Prostate gland (tissue), 2 donors: ENCODE data around the gene PITPNB. TPM values are rescaled to one million over a fixed set of nuclear protein-coding genes. Genes with fewer than 3 reads are reported as not detected.

Experiments used
- DNase-seq: peaks from one replicate; pipeline ENCODE4 v3.0.0-alpha.2; 2019; ENCODE audit warnings: low spot score
- H3K27ac ChIP-seq, 2 donors: fragments of 200-600 bp; sonication (generic); 2 replicates each; pipeline ENCODE4 v1.5.1; 2017 to 2019
- H3K27me3 ChIP-seq: fragments of 200-600 bp; sonication (generic); replicated peaks from 2 replicates; pipeline ENCODE4 v1.5.1; 2019; ENCODE audit not compliant: insufficient read depth
- H3K36me3 ChIP-seq, 2 donors: fragments of 200-600 bp; sonication (generic); 1 replicate in 1 of 2; 2 replicates in 1 of 2; pipeline versions ENCODE4 v1.5.1 to v1.8.1; 2017 to 2019
- H3K4me1 ChIP-seq: fragments of 200-600 bp; sonication (generic); replicated peaks from 2 replicates; pipeline ENCODE4 v1.5.1; 2019
- H3K4me3 ChIP-seq, 2 donors: fragments of 200-600 bp; sonication (generic); 2 replicates each; pipeline ENCODE4 v1.5.1; 2017 to 2019
- H3K9me3 ChIP-seq: fragments of 200-600 bp; sonication (generic); 2 replicates; pipeline ENCODE4 v1.5.1; 2017
- CTCF ChIP-seq, 4 experiments: fragments of 200-600 bp in 2 of 4; fragments of 450-650 bp in 2 of 4; sonication (generic) in 2 of 4; IDR thresholded peaks; 1 replicate in 3 of 4; 2 replicates in 1 of 4; pipeline ENCODE4 v1.5.1; 2016 to 2019; ENCODE audit warnings: antibody characterized with exemption in 4 of 4, mild to moderate bottlenecking in 2 of 4, moderate library complexity in 2 of 4
- POLR2A ChIP-seq: fragments of 450-650 bp; IDR thresholded peaks from one replicate; pipeline ENCODE4 v1.6.1; 2016; ENCODE audit warnings: antibody characterized with exemption, mild to moderate bottlenecking
- POLR2AphosphoS5 ChIP-seq: sonication (generic); formaldehyde crosslinking; IDR thresholded peaks from one replicate; pipeline ENCODE4 v1.6.1; 2017; ENCODE audit warnings: antibody characterized with exemption
- WGBS: methylation state at CpG from one replicate; pipeline ENCODE4 v1.1.5; 2018; 5-methylcytosine and 5-hydroxymethylcytosine counted together
- intact Hi-C: fragments of 100-400 bp; cut with DNase I; formaldehyde crosslinking; loops from one replicate; pipeline ENCODE4 v1.14.2; 2022
- total RNA-seq, 2 donors: library from RNA; depleted of rRNA; stranded (reverse); fragments of >200 nt; gene quantifications; one replicate each; pipeline ENCODE4 v1.1.0, GENCODE V29; 2016

PITPNB gene
- total RNA-seq, 2 donors from 2014 or later = 23.8 to 43.6 TPM

- no peaks in the 10 kb centered on the region for H3K27me3 ChIP-seq
- H3K27ac ChIP-seq = no peak overlapping the region
- intact Hi-C loops = no loop called here
- no peaks in the 10 kb centered on the region for H3K36me3 ChIP-seq
- no peak for TF ChIP-seq CTCF (IDR thresholded peaks at IDR 0.05)
- no peak for DNase-seq
- H3K4me1 ChIP-seq = no peaks in the 10 kb centered on the region
- WGBS = 78% methylated on average over 15 of the region's 15 CpGs
- H3K9me3 ChIP-seq = no peaks in the 10 kb centered on the region
- H3K4me3 ChIP-seq = no peak overlapping the region
Observed at GRCh38 chr22:27842669-27843431, 76.2 kb downstream of the PITPNB start.

- intact Hi-C loops = no loop called here
- Histone ChIP-seq H3K4me3 (no peak overlapping the region), H3K36me3 (no peaks in the 10 kb centered on the region), H3K4me1 (no peaks in the 10 kb centered on the region), H3K27ac (no peak overlapping the region), H3K27me3 (no peaks in the 10 kb centered on the region), H3K9me3 (no peaks in the 10 kb centered on the region)
- no peak for DNase-seq
- 78% methylated on average over 1 of the region's 1 CpG for WGBS
- TF ChIP-seq CTCF (IDR thresholded peaks at IDR 0.05) (no peak), POLR2AphosphoS5 (no peak), POLR2A (no peak)
Observed at GRCh38 chr22:27842201-27842600, 76.9 kb downstream of the PITPNB start.

- Histone ChIP-seq H3K9me3 (no peaks in the 10 kb centered on the region), H3K4me3 (no peak overlapping the region), H3K4me1 (no peaks in the 10 kb centered on the region), H3K36me3 (no peaks in the 10 kb centered on the region), H3K27me3 (no peaks in the 10 kb centered on the region), H3K27ac (no peak overlapping the region)
- intact Hi-C loops = no loop called here
- DNase-seq = no peak
- no peak for TF ChIP-seq POLR2AphosphoS5
- no peak for TF ChIP-seq POLR2A
- no peak for TF ChIP-seq CTCF (IDR thresholded peaks at IDR 0.05)
- WGBS = 96% methylated on average over 7 of the region's 7 CpGs
Observed at GRCh38 chr22:27840436-27840835, 78.6 kb downstream of the PITPNB start.

GRCh38 chr22:27839057-27839660, 79.9 kb downstream of the PITPNB start:
- DNase-seq = no peak
- Histone ChIP-seq H3K4me3 (no peak overlapping the region), H3K9me3 (no peaks in the 10 kb centered on the region), H3K27ac (no peak overlapping the region), H3K4me1 (no peaks in the 10 kb centered on the region), H3K27me3 (no peaks in the 10 kb centered on the region), H3K36me3 (no peaks in the 10 kb centered on the region)
- intact Hi-C loops = no loop called here
- no peak for TF ChIP-seq CTCF (IDR thresholded peaks at IDR 0.05)
- no peak for TF ChIP-seq POLR2AphosphoS5
- no peak for TF ChIP-seq POLR2A
- whole genome bisulfite sequencing = 89% methylated on average over 13 of the region's 13 CpGs

- Histone ChIP-seq H3K27me3 (no peaks in the 10 kb centered on the region), H3K9me3 (no peaks in the 10 kb centered on the region), H3K4me3 (no peak overlapping the region), H3K27ac (no peak overlapping the region), H3K4me1 (no peaks in the 10 kb centered on the region), H3K36me3 (no peaks in the 10 kb centered on the region)
- intact Hi-C loops = no loop called here
- 81% methylated on average over 10 of the region's 10 CpGs for WGBS
- no peak for DNase-seq
- TF ChIP-seq CTCF (IDR thresholded peaks at IDR 0.05) (no peak), POLR2A (no peak), POLR2AphosphoS5 (no peak)
Observed at GRCh38 chr22:27836181-27836580, 82.9 kb downstream of the PITPNB start.
